DMS79 treated with DMSO at 0.1 percent for 48 hours (cell line): Measurements from ENCODE around the gene PBX1.
A peak's percentile ranks its signal among the peaks of the same experiment; 100 is the strongest.

Experiments used
- DNase-seq: peaks from one replicate; lab custom pipeline; 2025; lab: John Stamatoyannopoulos, UW

PBX1 gene

DNA sequence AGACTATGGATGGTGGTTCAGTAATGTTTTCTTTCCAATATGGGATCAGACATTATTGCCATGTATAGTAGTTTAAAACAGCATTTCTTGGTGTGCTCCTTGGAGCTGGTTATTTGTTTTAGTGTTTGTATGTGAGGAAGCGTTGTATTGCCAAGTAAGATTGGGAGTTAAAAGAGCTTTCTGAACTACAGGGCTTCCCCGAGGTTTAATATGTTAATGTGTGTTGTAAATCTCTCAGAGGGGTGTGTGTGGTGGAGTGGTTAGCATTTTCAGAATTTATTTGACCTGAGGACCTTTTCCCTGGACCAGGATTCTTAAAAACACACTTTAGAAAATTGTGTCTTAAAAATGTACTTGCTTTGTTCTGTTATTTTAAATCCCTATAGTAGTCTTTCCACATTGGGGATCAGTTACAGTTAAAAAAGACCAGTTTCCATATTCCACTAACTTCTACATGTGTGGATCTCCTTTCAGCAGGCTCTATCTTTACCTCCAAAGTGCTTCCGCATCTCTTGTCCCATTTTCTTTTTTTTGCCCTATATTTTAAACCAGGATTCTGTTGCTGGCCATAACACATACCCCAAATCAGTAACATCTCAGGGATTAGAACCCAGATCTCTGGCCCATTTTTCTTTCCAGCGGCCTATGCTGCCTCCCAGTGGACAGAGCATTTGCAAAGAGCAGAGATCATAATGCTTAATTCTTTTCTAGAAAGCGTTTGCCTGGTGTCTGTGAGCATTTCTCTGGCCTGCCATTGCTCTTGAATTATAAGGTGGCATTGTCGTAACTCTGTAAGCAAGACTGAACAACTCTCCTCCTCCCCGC is 58.6 kb downstream of the PBX1 start:
- peak; percentile 97 for DNase-seq

DNA sequence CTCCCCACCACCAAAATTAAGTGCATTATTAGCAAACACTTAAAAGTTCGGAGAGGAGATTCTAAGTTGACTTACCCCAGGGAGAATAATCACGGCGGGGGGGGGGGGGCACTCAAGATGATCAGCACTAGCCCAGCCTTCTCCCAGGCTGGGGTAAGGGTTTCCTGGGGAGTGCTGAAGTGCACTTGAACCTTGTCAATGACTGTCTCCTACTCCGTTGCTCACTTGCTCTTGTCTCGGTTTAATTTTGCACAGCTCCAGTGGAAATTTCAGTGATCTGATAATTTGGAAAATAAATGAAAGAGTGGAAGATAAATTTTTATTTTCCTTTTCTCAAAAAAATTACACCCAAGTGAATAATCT is 59.2 kb downstream of the PBX1 start:
- DNase-seq, result peak; percentile 97

DNA sequence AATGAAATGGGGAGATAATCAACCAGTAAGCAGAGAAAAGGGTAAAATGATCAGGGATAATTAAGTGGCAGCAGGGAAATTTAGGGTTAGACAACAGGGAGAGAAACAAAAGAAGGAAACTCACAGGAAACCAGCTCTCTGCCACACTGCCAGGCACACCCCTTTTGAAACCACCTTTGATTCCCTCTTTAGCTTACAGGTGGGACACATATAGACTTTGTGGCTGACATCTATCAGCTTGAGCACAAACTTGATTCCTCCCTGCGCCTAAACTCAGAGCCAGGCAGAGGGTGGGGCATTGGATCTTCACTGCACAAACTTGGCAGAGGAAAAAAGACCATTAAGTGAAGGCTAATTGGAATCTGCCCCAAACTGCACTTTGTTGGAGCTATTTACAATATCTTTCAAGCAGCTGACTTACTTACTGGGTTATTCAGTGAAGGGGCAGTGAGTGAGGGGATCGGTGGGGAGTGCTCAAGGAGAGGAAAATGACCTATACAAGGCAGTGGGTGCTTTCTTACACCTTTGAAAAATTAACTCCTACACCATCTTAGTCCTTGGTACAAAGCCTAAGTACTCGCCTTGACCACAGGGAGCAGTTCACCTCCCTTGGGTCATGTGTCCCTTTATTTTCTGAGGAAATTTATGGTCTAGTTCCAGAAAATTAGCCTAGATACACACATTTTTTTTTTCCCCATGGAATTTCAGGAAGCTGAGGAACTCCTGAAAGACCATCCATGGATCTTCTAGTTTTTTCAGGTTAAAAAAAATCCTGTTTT is 60.2 kb downstream of the PBX1 start:
- peak; percentile 93 for DNase-seq

DNA sequence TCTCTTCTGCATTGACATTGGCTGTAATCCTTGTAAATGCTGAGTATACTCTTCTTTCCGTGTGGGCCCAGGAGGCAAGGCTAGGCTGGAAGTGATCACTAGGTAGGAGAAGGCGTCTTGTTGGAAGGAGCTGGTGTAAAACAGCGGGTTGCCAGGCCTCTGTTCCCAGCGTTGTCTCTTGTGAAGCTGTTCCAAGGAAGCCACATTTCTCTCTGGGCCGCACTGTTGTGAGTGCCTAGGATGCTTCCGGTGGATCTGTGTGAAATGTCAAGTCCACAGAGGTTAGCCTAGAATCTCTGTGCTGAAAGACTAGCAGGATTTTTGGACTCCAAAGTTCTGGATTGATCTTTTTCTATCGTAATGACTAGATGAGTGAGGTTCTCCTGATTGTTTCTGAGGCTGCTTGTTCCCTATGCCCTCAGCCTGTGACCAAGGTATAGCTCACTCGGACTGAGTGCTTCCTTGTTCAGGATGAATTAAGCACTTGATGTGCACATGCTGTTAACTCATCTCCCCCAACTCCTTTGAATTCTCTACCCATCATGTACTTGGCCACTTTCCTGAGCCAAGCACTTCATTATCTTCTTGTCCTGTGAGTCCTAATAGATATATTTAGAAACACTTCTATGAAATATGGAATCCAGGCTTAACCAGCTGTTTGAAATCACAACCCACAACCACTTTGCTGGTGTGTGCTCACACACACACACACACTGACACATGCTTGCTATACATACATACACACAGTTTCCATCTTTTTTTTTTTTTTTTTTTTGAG is 63.3 kb downstream of the PBX1 start:
- DNase-seq, result peak; percentile 32

DNA sequence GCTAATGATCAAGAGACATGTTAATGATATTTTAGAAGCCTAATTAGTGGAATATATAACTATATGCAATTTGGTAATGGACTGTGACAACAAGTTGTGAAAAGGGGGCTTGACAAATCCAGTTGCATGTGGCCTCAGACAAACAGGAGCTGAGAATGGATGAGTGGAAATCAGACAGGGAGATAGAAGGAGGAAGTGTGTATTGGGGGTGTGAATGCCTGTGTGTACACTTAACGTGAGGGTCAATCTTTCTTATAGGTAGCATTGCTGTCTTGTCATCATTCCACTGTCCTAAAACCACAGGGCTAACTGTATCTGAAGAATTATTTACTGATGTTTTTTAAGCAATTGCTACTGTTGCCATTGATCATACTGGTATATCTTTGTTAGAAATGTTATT is 64.8 kb downstream of the PBX1 start:
- DNase-seq, result no peak

DNA sequence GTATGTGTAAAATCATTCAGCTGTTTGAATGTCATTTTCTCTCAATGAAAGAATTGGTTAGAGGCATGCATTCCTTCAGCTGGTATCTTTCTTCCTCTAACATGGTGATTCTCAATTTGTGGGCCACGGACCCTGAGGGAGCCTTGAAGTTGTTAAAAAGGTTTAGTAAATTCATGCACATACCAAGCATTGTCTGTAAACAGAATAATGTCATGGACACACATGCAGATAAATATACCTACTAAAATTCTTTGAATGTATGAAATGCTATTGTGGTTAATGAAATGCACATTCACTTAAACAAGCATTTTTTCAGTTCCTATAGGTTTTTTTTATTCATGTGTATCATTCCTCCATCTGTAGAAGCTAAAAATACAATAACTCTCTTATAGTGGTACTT is 65.4 kb downstream of the PBX1 start:
- DNase-seq, result no peak

DNA sequence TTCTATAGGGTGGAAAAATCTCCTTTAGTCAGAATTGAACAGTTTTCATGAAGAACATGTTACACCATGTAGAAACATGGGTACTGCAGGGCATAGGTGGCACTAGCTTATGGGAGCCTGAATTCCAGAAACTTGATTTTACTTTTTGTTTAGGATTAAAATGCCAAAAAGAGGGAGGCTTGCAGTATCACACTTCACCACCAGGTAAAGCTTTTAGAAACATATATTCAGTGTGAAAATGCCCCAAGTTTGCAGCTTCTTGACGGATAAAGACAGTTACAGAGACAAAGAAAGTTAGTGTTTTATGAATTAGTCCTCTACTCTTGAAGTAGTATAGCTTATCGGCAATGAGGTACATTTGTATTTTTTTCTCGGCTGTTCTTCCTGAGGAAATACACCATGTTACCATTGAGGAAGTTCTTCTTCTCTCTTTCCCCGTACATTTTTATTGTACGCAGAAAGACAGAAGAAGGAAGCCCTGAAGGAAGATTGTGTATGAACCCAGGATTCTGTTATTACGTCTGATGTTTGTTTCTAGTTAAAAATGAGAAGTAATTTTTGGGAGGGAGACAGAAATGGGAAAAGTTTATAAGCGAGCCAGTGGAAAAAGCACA is 66.1 kb downstream of the PBX1 start:
- DNase-seq, result no peak

DNA sequence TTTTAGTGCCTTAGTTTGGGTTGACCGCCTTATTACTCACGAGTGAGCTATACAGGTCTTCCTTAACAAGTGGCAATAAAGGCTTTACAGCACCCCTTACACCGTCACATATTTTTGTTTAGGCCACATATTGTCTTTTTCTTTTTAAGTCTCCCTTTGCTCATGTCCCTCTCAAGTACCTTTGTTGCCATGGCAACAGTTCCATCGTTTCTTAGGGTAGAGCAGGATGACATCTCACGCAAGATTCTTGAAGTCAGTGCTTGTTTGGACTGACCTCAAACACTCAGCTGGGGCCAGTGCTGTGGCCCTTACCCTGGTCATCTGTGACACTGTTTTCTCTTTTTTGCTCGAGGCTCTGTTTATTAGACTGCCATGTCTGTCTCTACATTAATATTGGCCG is 69.8 kb downstream of the PBX1 start:
- no peak for DNase-seq

DNA sequence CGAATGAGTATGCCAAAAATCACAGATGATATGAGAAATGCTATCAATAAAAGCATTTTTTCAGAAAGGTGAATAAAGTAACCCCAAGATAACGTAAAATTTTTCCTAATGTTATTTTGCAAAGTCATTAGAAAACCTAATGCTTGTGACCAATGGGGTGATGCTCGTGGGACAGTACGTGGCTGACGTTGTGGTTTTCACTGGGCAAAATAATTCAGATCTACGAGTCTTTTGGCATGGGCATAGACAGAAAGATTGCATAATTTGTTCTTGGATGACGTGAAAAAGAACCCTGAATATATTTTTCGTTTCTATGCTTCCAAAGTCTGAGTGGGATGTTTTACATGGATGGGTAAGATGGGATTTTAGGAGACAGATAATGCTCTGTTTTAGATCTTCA is 71.0 kb downstream of the PBX1 start:
- no peak for DNase-seq

DNA sequence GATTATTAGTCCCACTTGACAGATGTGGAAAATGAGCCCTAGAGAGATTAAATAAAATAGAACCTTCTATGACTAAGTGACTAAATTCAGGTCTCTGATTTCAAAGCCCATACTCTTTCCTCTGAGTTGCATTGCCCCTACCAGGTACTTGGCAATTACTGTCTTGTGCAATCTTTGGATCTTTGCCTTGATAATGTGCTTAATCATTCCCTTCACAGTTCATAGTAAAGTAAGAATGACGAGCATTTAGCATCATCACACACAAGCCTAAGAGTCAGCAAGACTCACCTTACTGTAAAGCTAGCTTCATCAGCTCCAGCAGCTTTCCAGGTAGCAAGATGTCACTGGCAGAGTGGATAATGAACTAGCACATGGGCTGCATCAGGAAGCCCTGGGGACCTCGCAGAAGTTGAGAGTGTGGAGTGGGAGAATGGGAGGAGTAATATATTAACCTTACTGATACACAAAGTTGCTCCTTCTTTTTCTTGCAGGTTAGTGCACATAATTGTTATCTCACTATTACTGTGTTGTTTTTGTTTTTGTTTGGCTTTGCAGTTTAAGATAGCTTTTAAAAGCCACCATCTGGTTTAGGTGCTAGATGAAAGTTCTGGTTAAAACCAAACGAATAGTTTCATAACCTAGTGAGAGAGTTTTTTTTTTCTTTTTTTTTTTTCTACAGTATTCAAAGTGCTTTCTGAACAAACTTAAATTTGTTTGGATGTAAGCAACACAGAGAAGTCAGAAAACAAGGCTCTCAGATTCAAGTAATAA is 71.8 kb downstream of the PBX1 start:
- DNase-seq, result no peak

DNA sequence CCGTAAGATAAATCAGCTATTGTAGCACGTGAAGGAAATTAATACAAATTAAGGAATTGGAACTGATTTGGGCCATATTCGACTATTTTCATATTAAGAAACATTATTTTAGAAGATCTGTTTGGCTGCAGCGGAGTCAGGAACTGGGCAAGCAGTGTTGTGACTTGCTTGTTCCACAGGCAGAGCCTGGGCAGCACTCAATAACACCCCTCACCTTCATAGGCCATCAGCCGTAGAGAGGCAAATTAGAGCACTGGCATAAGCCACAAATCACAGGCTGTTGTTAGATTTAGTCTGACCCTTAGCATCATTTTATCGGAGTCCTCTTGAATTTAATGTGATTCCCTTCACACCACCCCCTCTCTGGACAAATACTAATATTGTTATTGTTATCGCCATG is 72.8 kb downstream of the PBX1 start:
- no peak for DNase-seq

DNA sequence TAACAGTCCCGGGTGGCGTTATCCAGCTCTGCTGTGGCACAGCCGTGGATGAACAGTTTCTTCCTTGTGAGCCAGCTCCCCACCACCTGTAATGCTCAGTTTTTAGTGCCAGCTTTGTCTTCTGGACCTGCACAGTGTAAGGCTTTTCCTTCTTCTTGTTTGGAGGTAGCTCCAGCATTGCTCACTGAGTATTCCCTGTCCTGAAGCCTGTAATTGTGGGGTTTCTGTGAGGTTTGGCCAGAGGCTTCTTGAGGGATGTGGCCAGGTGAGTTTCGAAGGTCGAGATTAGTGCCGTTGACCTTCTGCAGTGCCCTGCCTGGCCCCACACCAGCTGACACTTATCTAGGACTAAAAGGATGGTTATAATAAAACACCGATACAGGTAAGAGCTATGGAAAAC is 75.0 kb downstream of the PBX1 start:
- no peak for DNase-seq

DNA sequence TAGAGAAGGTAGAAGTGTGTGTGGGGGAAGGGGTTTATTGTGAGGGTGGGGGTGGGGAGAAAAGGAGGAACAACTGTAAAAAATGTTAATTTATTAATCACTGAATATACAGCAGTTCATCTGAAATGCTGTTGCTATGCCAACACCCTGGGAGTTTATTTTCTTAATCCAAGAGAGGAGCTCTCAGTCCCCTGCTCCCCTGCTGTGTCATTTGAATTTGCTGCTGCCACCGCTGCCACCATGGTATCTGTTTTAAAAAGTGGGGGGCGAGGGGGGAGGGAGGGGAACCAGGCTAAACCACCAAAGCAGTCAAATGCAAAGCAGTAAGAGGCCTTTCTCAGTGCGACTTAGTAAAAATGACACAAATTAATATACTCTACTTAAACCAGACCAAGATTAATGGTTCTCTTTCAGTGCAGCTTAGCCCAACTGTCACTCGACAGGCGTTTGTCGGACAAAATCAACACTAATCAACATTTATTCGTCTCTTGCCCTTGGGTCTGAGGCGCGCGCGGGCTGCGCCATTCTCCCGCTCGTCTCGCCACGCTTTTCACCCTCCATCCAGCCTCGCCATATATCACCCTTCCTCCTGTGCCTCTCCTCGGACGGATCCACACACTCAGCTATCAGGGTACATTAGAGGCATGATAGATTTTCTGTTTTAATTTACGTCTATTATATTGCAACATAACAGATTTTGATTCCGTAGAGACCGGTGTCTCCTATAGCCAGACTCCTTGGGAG is 76.2 kb downstream of the PBX1 start:
- DNase-seq, result no peak

DNA sequence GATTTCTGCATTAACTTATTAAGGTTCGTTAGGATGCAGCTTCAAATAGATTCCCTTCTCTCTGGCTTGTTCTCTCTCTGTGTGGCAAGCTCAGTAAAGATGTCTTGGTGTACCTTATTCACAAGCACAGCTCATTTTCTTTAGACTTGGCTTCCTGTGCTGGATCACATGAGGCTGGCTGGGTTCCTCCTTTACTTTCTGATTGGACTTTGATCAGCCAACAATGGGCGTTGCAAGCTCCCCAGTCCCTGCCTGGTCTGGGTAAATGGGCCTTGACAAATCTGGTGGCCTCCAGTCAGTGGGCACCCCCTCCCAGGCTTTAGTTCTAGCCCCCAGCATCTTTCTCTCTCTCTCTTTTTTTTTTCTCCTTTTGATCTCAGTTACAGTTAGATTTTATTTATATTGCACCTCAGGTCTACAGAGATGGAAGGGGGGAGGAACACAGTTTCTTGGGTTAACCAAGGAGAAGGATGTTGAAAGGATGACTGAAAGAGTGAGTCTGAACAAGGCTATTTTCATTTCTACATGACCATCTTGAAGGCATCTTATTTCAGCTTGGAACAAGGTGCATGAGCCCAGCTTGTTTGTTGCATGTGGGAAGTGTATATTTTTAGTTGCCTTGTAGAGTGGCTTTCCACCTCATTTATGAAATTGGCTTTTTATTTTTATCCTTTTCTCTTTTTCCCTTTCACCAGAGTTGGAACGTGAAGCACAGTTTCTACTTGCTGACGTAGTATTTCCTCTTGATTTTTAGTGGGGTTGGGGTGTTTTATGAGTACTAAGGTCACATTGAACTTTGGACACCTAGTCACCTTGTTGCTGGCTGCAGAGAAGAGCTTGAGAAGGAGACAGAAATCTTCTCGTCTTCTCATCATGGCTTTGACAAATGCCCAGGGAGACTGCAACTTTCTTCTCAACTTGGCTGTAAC is 77.1 kb downstream of the PBX1 start:
- DNase-seq, result no peak

DNA sequence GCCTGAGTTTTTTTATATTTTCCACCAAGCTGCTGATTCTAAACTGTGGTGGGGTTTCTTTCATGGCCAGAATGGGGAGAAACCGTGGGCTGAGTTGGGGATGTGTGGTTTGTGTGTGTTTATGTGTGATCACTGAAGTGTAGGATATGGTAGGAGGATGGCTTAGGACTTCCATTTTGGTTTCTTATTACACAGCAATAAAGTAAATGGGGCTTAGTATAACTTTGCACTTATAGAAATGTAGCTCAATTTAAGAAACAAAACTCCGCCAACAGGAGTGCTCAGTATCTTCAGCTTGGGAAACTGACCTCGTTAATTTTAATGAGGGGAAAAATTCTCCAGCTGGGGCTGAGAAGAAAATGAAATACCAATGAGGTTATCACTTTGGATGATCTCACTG is 77.8 kb downstream of the PBX1 start:
- no peak for DNase-seq

DNA sequence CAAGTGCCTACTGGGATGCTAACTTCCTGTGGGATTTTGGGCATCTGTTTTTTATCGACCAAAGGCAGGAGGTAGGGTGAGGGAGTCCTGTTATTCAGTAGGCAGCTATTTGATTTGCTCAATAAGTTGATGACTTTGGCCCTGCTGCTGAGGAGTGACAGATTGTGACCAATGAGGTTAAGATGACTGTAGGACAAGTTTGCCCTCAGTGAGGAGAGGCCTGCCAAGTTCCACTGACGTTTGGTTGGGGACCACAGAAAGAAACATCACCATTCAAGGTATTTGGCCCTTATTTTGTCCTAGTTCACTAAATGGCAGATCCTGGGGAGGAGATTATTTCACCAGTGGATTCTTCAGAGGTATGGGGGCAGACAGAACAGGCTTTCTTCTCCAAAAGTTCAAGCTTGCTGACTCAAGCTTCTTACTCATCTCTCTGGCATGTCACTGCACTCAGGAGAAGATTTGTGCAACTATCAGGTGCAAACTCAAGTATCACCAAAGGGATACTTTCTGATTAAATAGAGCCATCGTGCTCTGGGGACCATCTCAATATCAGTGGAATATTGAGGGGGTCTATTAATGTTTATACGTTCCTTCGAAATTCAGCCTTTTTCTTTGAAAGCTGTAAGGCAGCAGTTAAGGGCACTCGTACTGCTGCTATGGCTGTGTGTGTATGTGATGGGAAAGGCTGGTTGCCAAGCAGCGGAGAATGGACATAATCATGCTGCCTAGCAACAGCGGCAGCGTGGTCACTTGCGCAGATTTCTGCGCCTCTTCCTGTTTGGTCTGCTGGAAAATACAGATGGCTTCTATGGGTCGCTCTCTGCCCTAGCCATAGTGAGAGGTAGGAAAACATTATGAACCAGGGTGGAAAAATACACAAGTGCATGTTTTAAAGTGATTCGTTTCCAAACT is 78.7 kb downstream of the PBX1 start:
- no peak for DNase-seq

DNA sequence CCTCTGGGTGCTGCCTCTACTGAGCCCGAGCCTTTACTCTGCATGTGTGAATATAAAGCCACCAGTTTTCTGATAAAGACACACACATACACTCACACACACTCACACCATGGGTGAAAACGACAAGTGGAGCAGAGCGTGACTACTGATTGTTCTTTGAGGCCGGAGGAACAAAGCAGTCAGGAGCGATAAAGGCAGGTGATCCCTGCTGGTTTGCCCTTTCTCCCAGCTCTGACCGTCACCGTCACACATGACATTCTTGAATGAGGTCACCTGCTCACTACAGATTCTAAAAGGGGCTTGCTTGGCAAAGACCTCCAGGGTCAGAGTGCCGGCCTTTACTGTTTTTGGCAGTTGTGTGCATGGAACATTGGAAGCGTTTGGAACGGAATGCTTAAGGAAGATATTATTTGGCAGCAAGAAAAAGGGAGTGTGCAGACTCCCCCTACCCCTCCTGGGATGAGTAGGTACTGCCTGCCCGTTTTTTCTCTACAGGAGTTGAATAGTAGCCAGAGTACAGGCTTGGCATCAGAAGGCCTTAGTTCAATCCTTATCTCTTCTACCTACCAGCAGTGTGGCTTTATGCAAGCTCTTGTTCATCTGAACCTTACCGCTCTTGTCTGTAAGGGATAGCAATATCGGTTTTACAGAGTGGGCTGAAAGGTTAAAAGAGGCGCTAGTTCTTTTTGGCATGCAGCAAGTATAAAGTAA is 79.7 kb downstream of the PBX1 start:
- DNase-seq, result no peak
